AG04449 (cell line): ENCODE measurements around the gene ACTL10.

ENCODE experiments used
- CTCF ChIA-PET: fragments of 350-600 bp; formaldehyde crosslinking; extraction: SDS; loops from one replicate; lab custom pipeline; 2021; ENCODE audit warnings: antibody characterized with exemption; lab: Yijun Ruan, JAX
- POLR2A ChIA-PET: fragments of 400-600, 350-600 bp; formaldehyde crosslinking; extraction: SDS; loops from one replicate; lab custom pipeline; 2020; ENCODE audit warnings: antibody characterized with exemption, inconsistent platforms; lab: Yijun Ruan, JAX
- DNase-seq: peaks from one replicate; pipeline ENCODE4 v3.0.0-alpha.2; 2010; ENCODE audit warnings: low read depth, low spot score
- H3K4me3 ChIP-seq: 2 replicates; pipeline ENCODE4 v1.5.1; 2011; ENCODE audit warnings: low read depth, mild to moderate bottlenecking, control low read depth, low read length
- CTCF ChIP-seq: IDR thresholded peaks from one replicate; pipeline ENCODE4 v1.5.1; 2011; ENCODE audit warnings: mild to moderate bottlenecking, moderate library complexity, low read length, control low read depth, inconsistent platforms; ENCODE audit not compliant: insufficient read depth; ENCODE audit errors: missing control alignments

The ACTL10 gene

GRCh38 chr20:33651562-33652048 is 15.1 kb upstream of the ACTL10 start:
- no peak for DNase-seq
- H3K4me3 ChIP-seq: no peak overlapping the region
- POLR2A ChIA-PET: no interaction called here
- CTCF ChIA-PET: interaction anchor here (0.9 to 10.9 kb wide), 9 partner anchors 13 to 217 kb away, joined by 3 to 99 read pairs (median 4); partner anchors contain the start of genes ACTL10, C20orf144 and SNTA1
- no peak for TF ChIP-seq CTCF

DNA sequence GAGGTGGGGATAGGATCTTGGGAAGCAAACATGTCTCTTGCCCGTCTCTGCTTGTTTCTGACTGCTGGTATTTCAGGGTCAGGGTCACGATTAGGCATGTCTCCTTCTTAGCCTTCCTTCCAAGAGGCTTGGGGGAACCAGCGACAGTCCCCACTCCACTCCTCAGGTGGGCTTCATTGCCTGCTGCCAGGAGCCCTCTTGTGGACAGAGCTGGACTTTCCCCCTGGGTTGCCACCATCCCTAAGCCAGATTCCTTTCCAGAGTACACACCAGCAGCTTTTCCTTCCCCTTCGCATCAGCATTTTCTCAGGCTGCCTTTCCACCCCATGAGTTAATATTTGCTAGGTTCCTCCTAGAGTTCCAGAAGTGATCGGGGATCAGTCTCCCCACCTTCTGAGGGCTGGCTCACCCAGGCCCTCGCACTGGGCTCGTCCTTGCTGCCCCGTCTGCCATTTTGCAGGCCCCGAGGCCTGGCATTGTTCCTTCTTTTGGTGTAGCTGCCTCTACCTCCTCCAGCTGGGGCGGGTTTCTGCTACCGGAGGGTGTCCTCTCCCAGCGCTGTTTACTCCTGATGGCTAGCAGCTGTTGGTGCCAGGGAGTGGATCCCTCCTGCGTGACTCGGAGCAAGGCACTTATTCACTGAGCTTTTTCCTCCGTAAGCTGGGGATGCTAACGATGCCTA is 13.4 kb upstream of the ACTL10 start:
- CTCF ChIA-PET: interaction anchor here (0.6 to 10.9 kb wide), 24 partner anchors 10 to 478 kb away, joined by 3 to 99 read pairs (median 4); partner anchors contain the start of genes ACTL10, C20orf144, CBFA2T2 and CDK5RAP1
- POLR2A ChIA-PET: interaction anchor here (1.8 kb wide), 1 partner anchor 10 kb away, joined by 5 read pairs; the partner anchor contains the start of gene C20orf144
- peak; percentile 93 for TF ChIP-seq CTCF
- no peak for DNase-seq
- no peak overlapping the region for H3K4me3 ChIP-seq

DNA sequence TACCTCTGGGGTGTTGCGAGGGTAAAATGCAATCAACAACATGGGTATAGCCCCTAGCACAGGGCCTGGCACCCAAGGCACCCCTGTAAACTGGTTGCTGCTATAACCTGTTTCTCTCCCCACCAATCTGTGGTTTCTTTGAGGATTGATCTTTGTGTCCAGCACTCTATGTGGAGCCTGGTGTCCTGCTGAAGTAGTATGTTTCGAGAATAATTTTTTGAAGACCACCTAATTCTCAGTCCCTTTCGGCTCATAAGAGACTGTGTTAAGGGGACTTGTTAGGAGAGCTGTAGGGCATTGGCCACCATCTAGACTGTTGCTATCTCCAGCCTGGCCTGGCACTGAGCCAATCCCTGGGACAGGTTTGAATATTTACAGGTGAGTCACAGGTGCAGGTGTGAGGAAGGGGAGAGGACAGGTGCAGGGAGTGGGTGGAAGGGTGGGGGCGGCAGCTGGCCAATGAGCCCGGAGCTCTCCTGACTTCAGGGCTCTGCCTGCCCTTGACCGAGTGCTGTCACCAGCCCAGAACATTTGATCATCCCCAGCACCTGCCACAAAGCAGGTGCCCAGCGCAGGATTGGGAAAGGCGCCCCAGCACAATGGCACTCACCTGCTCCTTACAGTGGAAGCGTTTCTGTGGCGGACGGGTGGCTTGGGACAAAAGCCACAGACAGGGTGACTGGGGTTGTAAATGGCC is 12.7 kb upstream of the ACTL10 start:
- TF ChIP-seq CTCF: no peak
- ChIA-PET CTCF (interaction anchor here (0.6 to 10.9 kb wide), 24 partner anchors 11 to 477 kb away, joined by 3 to 99 read pairs (median 4); partner anchors contain the start of genes ACTL10, C20orf144, CBFA2T2 and CDK5RAP1), POLR2A (interaction anchor here (1.8 kb wide), 1 partner anchor 9 kb away, joined by 5 read pairs; the partner anchor contains the start of gene C20orf144)
- no peak overlapping the region for H3K4me3 ChIP-seq
- no peak for DNase-seq

- no peak for DNase-seq
- ChIA-PET CTCF (interaction anchor here (0.9 to 10.9 kb wide), 8 partner anchors 10 to 260 kb away, joined by 3 to 99 read pairs (median 8); partner anchors contain the start of genes ACTL10, C20orf144 and SNTA1), POLR2A (interaction anchor here (0.5 to 1.0 kb wide), 2 partner anchors 9 to 913 kb away, joined by 3 read pairs; no protein-coding TSS in a partner anchor)
- H3K4me3 ChIP-seq: no peak overlapping the region
- TF ChIP-seq CTCF: no peak
These were observed 12.0 kb upstream of the ACTL10 start for GRCh38 chr20:33654680-33655161.

- ChIA-PET POLR2A (interaction anchor here (0.5 to 1.0 kb wide), 2 partner anchors 8 to 913 kb away, joined by 3 read pairs; no protein-coding TSS in a partner anchor), CTCF (interaction anchor here (2.8 to 10.9 kb wide), 3 partner anchors 10 to 198 kb away, joined by 11 to 99 read pairs (median 33); partner anchors contain the start of genes ACTL10 and C20orf144)
These were observed 11.6 kb upstream of the ACTL10 start for GRCh38 chr20:33655164-33655563.

More at GRCh38 chr20:33655164-33655563, 11.6 kb upstream of the ACTL10 start:
- H3K4me3 ChIP-seq: no peak overlapping the region
- no peak for TF ChIP-seq CTCF
- no peak for DNase-seq
